ENCODE measurements around the gene TMEM165. TPM values are rescaled to one million over a fixed set of nuclear protein-coding genes. Genes with fewer than 3 reads are reported as not detected.

Gene TMEM165
- total and polyA plus RNA-seq, 2 donors (not counting 3 experiments of a cell fraction or from before 2014, with no cell fraction given) = 144 to 177 TPM

DNA sequence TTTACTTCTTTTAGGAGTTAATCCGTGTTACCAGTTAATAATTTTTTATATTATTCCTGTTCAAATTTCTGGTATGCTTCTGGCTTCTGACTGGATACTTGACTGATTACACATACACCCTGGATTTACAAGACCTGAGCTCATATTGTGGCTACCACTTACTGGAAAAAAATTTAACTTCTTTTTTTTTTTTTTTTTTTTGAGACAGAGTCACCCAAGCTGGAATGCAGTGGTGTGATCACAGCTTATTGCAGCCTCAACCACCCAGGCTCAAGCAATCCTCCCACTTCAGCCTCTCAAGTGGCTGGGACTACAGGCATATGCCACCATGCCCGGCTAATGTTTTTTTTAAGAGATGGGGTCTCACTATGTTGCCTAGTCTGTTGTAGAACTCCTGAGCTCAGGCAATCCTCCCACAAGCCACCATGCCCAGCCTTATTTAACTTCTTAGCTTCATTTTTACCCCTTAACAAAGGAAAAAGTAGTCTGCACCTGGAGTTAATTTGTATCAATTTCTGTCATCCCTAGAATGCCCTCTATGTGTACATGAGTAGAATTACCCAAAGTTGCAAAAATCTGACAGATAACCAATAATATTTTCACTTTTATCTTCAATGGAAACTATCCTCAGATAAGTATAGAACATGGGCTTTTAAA lies 50.3 kb downstream of the TMEM165 start:
- BruUV-seq (replicated peaks) = no TSS peak
- dilution Hi-C loops (cut with MboI; ENCODE audit: extremely low pct_ligation_motif_present, low sequenced_read_pairs) (no loop called here), intact Hi-C loops (cut with micrococcal nuclease) (loop anchor here (2.0 to 5.0 kb wide), 2 partner anchors 291 to 421 kb away; no protein-coding TSS in a partner anchor)
- DNase-seq (ENCODE audit: low read depth, low spot score) = no peak
- Histone ChIP-seq H3K4me3 (replicated peaks in 1 of 3; ENCODE audit: insufficient read depth in 1 of 3, low read depth in 1 of 3, low read length in 3 of 3) (no peak overlapping the region), H2AFZ (ENCODE audit: low read depth, low read length) (no peak overlapping the region), H3K9me3 (replicated peaks; ENCODE audit: control insufficient read depth, insufficient read depth, low read length) (no peaks in the 10 kb centered on the region), H3K4me1 (ENCODE audit: control insufficient read depth, extremely low read depth, insufficient read depth, low read length) (peaks cover 3% of the 10 kb centered on the region), H3K4me2 (ENCODE audit: insufficient read depth, low read length) (no peak overlapping the region), H3K27me3 (ENCODE audit: control insufficient read depth in 2 of 2, insufficient read depth in 2 of 2, low read length in 2 of 2) (no peaks in the 10 kb centered on the region), H3K9ac (replicated peaks; ENCODE audit: extremely low read depth, insufficient read depth, low read length) (no peak overlapping the region), H3K79me2 (ENCODE audit: control insufficient read depth, insufficient read depth, low read length) (no peaks in the 10 kb centered on the region), H3K27ac (ENCODE audit: insufficient read depth, low read depth, low read length) (no peak overlapping the region), H3K36me3 (ENCODE audit: control insufficient read depth in 2 of 2, extremely low read depth in 1 of 2, insufficient read depth in 2 of 2, low read length in 2 of 2) (peaks cover 2 to 17% of the 10 kb centered on the region in 2 experiments), H4K20me1 (replicated peaks; ENCODE audit: control insufficient read depth, extremely low read depth, insufficient read depth, low read length) (peaks cover 2% of the 10 kb centered on the region), H3K9me1 (replicated peaks; ENCODE audit: control insufficient read depth, extremely low read depth, insufficient read depth, low read length) (no peaks in the 10 kb centered on the region)
- TF ChIP-seq JUN (IDR thresholded peaks at IDR 0.05; ENCODE audit: borderline replicate concordance, insufficient read depth, insufficient read length, low read depth) = no peak
- TF ChIP-seq, protein P1, sequence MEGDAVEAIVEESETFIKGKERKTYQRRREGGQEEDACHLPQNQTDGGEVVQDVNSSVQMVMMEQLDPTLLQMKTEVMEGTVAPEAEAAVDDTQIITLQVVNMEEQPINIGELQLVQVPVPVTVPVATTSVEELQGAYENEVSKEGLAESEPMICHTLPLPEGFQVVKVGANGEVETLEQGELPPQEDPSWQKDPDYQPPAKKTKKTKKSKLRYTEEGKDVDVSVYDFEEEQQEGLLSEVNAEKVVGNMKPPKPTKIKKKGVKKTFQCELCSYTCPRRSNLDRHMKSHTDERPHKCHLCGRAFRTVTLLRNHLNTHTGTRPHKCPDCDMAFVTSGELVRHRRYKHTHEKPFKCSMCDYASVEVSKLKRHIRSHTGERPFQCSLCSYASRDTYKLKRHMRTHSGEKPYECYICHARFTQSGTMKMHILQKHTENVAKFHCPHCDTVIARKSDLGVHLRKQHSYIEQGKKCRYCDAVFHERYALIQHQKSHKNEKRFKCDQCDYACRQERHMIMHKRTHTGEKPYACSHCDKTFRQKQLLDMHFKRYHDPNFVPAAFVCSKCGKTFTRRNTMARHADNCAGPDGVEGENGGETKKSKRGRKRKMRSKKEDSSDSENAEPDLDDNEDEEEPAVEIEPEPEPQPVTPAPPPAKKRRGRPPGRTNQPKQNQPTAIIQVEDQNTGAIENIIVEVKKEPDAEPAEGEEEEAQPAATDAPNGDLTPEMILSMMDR (IDR thresholded peaks at IDR 0.05; ENCODE audit: extremely low read depth in 1 of 2, insufficient read depth in 1 of 2, low read depth in 1 of 2, low read length in 2 of 2) = no peak
- TF ChIP-seq MYC (IDR thresholded peaks at IDR 0.05; ENCODE audit: low read depth, low read length) = no peak
- no peak for TF ChIP-seq EZH2 (IDR thresholded peaks at IDR 0.05; ENCODE audit: borderline replicate concordance, low read depth, low read length, severe bottlenecking)
- TF ChIP-seq POLR2A (IDR thresholded peaks at IDR 0.05; ENCODE audit: low read depth, low read length) = no peak
- no peak for TF ChIP-seq GATA2 (IDR thresholded peaks at IDR 0.05; ENCODE audit: insufficient read depth, insufficient read length, low read depth, low read length)
- ChIA-PET CTCF (interaction anchor here (0.9 to 2.1 kb wide), 8 partner anchors 9 to 421 kb away, joined by 3 to 14 read pairs (median 6); partner anchors contain the start of gene SRD5A3), POLR2A (no interaction called here)
- no peak for FAIRE-seq

All from endothelial cell of umbilical vein (primary cell).